GM21619 (cell line): ENCODE measurements around the gene SMCO3.
"Not testable (repeated sequence)": the region's sequence is repeated elsewhere in the genome, so short reads cannot be mapped to it uniquely, and the experiment has no call there.

Source experiments
- ATAC-seq: cut with Tn5 transposase; IDR thresholded peaks from one replicate; pipeline ENCODE4 v1.9.1; 2021; ENCODE audit not compliant: unreplicated experiment

Gene SMCO3

GRCh38 chr12:14775636-14775980 lies 38.4 kb downstream of the SMCO3 start:
- no peak for ATAC-seq

GRCh38 chr12:14774906-14775635 lies 38.9 kb downstream of the SMCO3 start:
- ATAC-seq = no peak

GRCh38 chr12:14774074-14774905 lies 39.7 kb downstream of the SMCO3 start:
- ATAC-seq = peak; percentile 50

- ATAC-seq = peak; percentile 10
Observed at GRCh38 chr12:14773685-14774073, 40.3 kb downstream of the SMCO3 start.

GRCh38 chr12:14772946-14773345 lies 41.0 kb downstream of the SMCO3 start:
- ATAC-seq = no peak

GRCh38 chr12:14771651-14772137 lies 42.3 kb downstream of the SMCO3 start:
- no peak for ATAC-seq

- peak; percentile 25 for ATAC-seq
Observed at GRCh38 chr12:14770496-14771461, 43.2 kb downstream of the SMCO3 start.

GRCh38 chr12:14769969-14770495 lies 44.0 kb downstream of the SMCO3 start:
- ATAC-seq = peak; percentile 33

- no peak for ATAC-seq
Observed at GRCh38 chr12:14769466-14769968, 44.5 kb downstream of the SMCO3 start.

- ATAC-seq = no peak
Observed at GRCh38 chr12:14768823-14769405, 45.1 kb downstream of the SMCO3 start.

GRCh38 chr12:14767617-14768016 lies 46.4 kb downstream of the SMCO3 start:
- ATAC-seq = no peak

GRCh38 chr12:14766649-14767215 lies 47.2 kb downstream of the SMCO3 start:
- ATAC-seq = no peak

- ATAC-seq = not testable (repeated sequence)
Observed at GRCh38 chr12:14766020-14766419, 48.0 kb downstream of the SMCO3 start.

- ATAC-seq = no peak
Observed at GRCh38 chr12:14765398-14765797, 48.6 kb downstream of the SMCO3 start.

GRCh38 chr12:14759711-14760280 lies 54.2 kb downstream of the SMCO3 start:
- not testable (repeated sequence) for ATAC-seq

- ATAC-seq = no peak
Observed at GRCh38 chr12:14756334-14757143, 57.4 kb downstream of the SMCO3 start.
